ENCODE data around the gene PSMG3.

The PSMG3 gene

DNA sequence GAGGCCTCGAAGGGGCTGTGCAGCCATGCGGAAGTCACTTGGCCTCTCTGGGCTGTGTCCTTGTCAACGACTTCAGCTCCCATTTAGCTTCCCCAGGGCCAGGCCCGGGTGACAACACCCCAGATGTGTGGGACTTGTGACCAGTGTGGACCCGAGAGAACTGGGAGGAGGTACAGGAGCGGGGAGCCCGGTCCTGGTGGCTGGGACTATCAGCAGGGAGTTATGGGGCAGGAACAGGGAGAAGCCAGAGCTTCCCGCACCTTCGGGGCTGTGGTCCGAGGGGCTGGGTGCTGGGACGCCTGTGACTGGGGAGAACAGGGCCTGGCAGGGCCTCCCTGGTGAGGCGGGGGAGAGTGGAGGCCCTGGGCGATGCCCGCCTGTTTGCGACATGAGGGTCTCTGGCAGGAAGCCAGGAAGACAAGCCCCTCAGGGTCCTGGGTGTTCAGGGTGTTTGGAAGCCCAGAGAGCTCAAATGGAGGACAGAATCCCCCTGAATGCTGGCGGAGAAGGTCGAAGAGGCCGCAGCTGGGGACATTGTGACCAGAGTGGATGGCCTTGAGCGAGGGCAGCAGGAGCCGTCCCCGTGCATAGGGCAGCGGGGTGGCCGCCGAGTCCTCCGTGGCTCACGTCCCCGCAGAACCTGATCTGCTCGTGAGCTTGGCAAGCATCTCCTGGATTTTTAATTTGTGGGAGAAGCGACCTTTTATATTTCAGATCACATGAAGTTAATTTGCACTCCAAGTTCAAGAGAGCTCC, 30.0 kb upstream of the PSMG3 start:
- Histone ChIP-seq H3K27ac (ENCODE audit: extremely low read depth, low read depth, low read length) (no peak overlapping the region), H3K4me1 (ENCODE audit: control insufficient read depth, insufficient read depth, low read length) (no peaks in the 10 kb centered on the region), H3K4me3 (ENCODE audit: low read depth, low read length) (no peak overlapping the region), H3K36me3 (ENCODE audit: control insufficient read depth in 2 of 2, insufficient read depth in 1 of 2, low read length in 2 of 2) (no peaks in the 10 kb centered on the region), H3K9me3 (ENCODE audit: control insufficient read depth, insufficient read depth, low read depth, low read length) (no peaks in the 10 kb centered on the region)
- TF ChIP-seq, protein P1, sequence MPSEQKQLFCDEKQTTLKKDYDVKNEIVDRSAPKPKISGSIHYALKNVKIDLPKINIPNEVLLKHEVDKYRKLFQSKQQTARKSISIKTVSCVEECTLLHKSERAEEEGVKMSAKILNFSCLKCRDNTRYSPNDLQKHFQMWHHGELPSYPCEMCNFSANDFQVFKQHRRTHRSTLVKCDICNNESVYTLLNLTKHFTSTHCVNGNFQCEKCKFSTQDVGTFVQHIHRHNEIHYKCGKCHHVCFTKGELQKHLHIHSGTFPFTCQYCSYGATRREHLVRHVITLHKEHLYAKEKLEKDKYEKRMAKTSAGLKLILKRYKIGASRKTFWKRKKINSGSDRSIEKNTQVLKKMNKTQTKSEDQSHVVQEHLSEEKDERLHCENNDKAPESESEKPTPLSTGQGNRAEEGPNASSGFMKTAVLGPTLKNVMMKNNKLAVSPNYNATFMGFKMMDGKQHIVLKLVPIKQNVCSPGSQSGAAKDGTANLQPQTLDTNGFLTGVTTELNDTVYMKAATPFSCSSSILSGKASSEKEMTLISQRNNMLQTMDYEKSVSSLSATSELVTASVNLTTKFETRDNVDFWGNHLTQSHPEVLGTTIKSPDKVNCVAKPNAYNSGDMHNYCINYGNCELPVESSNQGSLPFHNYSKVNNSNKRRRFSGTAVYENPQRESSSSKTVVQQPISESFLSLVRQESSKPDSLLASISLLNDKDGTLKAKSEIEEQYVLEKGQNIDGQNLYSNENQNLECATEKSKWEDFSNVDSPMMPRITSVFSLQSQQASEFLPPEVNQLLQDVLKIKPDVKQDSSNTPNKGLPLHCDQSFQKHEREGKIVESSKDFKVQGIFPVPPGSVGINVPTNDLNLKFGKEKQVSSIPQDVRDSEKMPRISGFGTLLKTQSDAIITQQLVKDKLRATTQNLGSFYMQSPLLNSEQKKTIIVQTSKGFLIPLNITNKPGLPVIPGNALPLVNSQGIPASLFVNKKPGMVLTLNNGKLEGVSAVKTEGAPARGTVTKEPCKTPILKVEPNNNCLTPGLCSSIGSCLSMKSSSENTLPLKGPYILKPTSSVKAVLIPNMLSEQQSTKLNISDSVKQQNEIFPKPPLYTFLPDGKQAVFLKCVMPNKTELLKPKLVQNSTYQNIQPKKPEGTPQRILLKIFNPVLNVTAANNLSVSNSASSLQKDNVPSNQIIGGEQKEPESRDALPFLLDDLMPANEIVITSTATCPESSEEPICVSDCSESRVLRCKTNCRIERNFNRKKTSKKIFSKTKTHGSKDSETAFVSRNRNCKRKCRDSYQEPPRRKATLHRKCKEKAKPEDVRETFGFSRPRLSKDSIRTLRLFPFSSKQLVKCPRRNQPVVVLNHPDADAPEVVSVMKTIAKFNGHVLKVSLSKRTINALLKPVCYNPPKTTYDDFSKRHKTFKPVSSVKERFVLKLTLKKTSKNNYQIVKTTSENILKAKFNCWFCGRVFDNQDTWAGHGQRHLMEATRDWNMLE (tag by site-specific recombination; conservative IDR thresholded peaks at IDR 0.05; ENCODE audit: low read depth) = no peak
- TF ChIP-seq ZNF311 (tag by site-specific recombination; IDR thresholded peaks at IDR 0.05; ENCODE audit: borderline replicate concordance) (no peak), MZF1 (tag by site-specific recombination; IDR thresholded peaks at IDR 0.05; ENCODE audit: borderline replicate concordance) (no peak)
- TF ChIP-seq, protein P2, sequence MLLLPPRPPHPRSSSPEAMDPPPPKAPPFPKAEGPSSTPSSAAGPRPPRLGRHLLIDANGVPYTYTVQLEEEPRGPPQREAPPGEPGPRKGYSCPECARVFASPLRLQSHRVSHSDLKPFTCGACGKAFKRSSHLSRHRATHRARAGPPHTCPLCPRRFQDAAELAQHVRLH (tag by site-specific recombination; IDR thresholded peaks at IDR 0.05) = no peak
- TF ChIP-seq, protein P3, sequence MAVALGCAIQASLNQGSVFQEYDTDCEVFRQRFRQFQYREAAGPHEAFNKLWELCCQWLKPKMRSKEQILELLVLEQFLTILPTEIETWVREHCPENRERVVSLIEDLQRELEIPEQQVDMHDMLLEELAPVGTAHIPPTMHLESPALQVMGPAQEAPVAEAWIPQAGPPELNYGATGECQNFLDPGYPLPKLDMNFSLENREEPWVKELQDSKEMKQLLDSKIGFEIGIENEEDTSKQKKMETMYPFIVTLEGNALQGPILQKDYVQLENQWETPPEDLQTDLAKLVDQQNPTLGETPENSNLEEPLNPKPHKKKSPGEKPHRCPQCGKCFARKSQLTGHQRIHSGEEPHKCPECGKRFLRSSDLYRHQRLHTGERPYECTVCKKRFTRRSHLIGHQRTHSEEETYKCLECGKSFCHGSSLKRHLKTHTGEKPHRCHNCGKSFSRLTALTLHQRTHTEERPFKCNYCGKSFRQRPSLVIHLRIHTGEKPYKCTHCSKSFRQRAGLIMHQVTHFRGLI (tag by site-specific recombination; IDR thresholded peaks at IDR 0.05) = no peak
- TF ChIP-seq, protein P4, sequence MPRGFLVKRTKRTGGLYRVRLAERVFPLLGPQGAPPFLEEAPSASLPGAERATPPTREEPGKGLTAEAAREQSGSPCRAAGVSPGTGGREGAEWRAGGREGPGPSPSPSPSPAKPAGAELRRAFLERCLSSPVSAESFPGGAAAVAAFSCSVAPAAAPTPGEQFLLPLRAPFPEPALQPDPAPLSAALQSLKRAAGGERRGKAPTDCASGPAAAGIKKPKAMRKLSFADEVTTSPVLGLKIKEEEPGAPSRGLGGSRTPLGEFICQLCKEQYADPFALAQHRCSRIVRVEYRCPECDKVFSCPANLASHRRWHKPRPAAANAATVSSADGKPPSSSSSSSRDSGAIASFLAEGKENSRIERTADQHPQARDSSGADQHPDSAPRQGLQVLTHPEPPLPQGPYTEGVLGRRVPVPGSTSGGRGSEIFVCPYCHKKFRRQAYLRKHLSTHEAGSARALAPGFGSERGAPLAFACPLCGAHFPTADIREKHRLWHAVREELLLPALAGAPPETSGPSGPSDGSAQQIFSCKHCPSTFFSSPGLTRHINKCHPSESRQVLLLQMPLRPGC (tag by site-specific recombination; IDR thresholded peaks at IDR 0.05) = no peak
- CTCF ChIA-PET = interaction anchor here (0.6 kb wide), 1 partner anchor 1045 kb away, joined by 4 read pairs; no protein-coding TSS in a partner anchor
- POLR2A ChIA-PET = no interaction called here

DNA sequence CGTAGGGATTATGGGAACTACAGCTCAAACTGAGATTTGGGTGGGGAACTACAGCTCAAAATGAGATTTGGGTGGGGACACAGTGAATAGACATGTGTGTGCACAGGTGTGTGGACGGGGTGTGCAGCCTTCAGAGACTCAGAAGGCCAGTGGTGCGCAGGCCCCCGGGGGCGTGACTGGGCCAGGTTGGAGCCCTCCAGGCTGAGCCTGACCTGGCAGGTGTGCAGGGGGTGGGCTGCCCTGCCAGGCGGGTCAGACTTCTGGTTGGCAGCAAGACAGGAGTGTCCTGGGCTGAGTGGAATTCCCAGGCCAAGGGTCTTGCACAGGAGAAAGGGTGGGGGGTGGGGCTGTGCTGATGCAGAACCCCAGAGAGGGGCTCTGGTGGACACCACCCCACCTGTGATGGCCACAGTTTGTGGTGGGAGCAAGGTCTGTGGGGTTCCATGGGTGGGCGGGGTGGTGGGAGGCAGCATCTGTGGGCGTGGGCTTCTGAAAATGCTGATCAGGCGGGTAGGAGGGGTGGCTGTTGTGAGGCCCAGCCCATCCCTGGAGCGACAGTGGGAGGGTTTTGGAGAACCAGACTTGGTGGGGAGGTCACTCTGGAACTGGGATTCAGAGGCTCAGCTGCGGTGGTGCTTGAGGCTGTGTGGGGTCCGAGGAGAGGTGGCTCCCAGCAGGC, 29.3 kb upstream of the PSMG3 start:
- TF ChIP-seq, protein P5, sequence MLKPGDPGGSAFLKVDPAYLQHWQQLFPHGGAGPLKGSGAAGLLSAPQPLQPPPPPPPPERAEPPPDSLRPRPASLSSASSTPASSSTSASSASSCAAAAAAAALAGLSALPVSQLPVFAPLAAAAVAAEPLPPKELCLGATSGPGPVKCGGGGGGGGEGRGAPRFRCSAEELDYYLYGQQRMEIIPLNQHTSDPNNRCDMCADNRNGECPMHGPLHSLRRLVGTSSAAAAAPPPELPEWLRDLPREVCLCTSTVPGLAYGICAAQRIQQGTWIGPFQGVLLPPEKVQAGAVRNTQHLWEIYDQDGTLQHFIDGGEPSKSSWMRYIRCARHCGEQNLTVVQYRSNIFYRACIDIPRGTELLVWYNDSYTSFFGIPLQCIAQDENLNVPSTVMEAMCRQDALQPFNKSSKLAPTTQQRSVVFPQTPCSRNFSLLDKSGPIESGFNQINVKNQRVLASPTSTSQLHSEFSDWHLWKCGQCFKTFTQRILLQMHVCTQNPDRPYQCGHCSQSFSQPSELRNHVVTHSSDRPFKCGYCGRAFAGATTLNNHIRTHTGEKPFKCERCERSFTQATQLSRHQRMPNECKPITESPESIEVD (tag by site-specific recombination; IDR thresholded peaks at IDR 0.05) = no peak
- TF ChIP-seq ZNF830 (tag by site-specific recombination; IDR thresholded peaks at IDR 0.05; ENCODE audit: low read depth) = no peak
- no peaks in the 10 kb centered on the region for H3K36me3 ChIP-seq (ENCODE audit: control insufficient read depth in 2 of 2, insufficient read depth in 1 of 2, low read length in 2 of 2)
- H3K4me1 ChIP-seq (ENCODE audit: control insufficient read depth, insufficient read depth, low read length) = no peaks in the 10 kb centered on the region
- no peaks in the 10 kb centered on the region for H3K9me3 ChIP-seq (ENCODE audit: control insufficient read depth, insufficient read depth, low read depth, low read length)
- CTCF ChIA-PET = no interaction called here
- no peak overlapping the region for H3K27ac ChIP-seq (ENCODE audit: extremely low read depth, low read depth, low read length)
- POLR2A ChIA-PET = no interaction called here
- H3K4me3 ChIP-seq (ENCODE audit: low read depth, low read length) = no peak overlapping the region

Measured in HEK293 (cell line).